Dermis lymphatic vessel endothelial cell (primary cell): ENCODE measurements around the gene GLP1R. TPM values are rescaled to one million over a fixed set of nuclear protein-coding genes. Genes with fewer than 3 reads are reported as not detected.

Experiments
- total RNA-seq: library from RNA; depleted of rRNA; stranded (reverse); fragments of >200 nt; gene quantifications from 2 replicates; pipeline ENCODE4 v1.2.1, GENCODE V29; 2014

The GLP1R gene
- total RNA-seq, result not detected in 2 replicates

GRCh38 chr6:39048481-39049399 lies at the start of gene GLP1R:
Gene GLP1R, plus strand, starts transcription at chr6:39048781. Its CDS starts 60 bp downstream, at chr6:39048841.

DNA sequence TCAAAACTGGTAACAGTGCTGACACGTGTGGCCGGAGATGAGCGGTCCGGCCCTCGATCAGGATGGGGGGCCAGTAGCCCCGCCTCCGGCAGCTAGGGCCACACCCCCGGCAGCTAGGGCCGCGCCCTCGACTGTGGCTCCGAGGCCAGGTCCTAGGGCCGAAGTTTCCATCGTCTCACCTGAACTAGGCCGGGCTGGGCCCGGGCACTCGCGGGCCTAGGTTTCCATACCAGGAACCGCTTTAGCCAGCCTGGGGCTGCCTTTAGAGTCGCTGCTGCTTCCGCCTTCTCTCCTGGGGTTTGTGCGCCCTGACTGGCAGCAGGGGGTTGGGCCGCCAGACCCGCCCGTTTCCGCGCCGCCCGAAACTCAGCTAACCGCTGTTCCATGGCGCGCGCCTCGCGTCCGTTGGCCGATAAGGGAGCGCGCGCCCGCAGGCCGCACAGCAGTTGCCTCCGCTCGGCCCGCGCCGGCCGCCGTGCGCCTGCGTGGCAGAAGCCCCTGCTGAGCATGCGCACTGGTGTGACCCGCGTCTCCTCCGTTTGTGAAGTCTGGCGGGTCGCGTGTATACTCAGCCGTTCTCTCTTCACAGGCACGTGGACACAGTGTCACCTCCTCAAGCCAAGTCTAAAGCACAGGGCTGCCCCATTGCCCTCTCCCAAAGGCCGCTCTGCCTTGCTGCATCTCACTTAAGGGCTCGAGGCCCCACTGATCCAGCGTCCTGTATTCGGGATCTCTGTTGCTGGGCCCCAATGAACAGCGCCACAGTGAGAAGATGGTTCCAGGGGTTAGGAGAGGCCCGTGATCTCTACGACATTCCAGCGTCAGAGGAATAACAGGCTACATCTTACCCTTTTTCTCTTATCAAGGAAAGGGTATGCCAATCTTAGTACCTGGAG lies 66.4 kb downstream of the GLP1R start, which contains the start of gene SAYSD1:
SAYSD1 (minus strand) TSS at position 483 of the 896 bp plus-strand sequence; CDS start at position 386, 97 bp downstream.

Other genes starting within 250 kb of the GLP1R start
- 11.2 and 12.2 TPM in 2 replicates for gene SAYSD1, start 66.4 kb downstream of the GLP1R start, total RNA-seq
- not detected in 2 replicates for gene KCNK5, start 180.7 kb downstream of the GLP1R start, total RNA-seq